LHCN-M2 (cell line): ENCODE results near the gene FAM20B. TPM values are rescaled to one million over a fixed set of nuclear protein-coding genes. Genes with fewer than 3 reads are reported as not detected.
"Not testable (repeated sequence)": the region's sequence is repeated elsewhere in the genome, so short reads cannot be mapped to it uniquely, and the experiment has no call there.

Experiments used
- DNase-seq: peaks from one replicate; pipeline ENCODE4 v3.0.0-alpha.2; 2012; ENCODE audit warnings: low read depth
- polyA plus RNA-seq: library from polyadenylated mRNA; unstranded; fragments of >200 nt; gene quantifications from one replicate; pipeline ENCODE4 v1.2.1, GENCODE V29; 2012; ENCODE audit warnings: missing spikeins
- total RNA-seq: library from RNA; depleted of rRNA; stranded (reverse); fragments of >200 nt; gene quantifications from 2 replicates; pipeline ENCODE4 v1.2.3, GENCODE V29; 2014; rRNA removed

Gene FAM20B, protein sequence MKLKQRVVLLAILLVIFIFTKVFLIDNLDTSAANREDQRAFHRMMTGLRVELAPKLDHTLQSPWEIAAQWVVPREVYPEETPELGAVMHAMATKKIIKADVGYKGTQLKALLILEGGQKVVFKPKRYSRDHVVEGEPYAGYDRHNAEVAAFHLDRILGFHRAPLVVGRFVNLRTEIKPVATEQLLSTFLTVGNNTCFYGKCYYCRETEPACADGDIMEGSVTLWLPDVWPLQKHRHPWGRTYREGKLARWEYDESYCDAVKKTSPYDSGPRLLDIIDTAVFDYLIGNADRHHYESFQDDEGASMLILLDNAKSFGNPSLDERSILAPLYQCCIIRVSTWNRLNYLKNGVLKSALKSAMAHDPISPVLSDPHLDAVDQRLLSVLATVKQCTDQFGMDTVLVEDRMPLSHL
- total RNA-seq, result 34.8 and 37.0 TPM in 2 replicates
- 13.7 TPM for polyA plus RNA-seq

DNA sequence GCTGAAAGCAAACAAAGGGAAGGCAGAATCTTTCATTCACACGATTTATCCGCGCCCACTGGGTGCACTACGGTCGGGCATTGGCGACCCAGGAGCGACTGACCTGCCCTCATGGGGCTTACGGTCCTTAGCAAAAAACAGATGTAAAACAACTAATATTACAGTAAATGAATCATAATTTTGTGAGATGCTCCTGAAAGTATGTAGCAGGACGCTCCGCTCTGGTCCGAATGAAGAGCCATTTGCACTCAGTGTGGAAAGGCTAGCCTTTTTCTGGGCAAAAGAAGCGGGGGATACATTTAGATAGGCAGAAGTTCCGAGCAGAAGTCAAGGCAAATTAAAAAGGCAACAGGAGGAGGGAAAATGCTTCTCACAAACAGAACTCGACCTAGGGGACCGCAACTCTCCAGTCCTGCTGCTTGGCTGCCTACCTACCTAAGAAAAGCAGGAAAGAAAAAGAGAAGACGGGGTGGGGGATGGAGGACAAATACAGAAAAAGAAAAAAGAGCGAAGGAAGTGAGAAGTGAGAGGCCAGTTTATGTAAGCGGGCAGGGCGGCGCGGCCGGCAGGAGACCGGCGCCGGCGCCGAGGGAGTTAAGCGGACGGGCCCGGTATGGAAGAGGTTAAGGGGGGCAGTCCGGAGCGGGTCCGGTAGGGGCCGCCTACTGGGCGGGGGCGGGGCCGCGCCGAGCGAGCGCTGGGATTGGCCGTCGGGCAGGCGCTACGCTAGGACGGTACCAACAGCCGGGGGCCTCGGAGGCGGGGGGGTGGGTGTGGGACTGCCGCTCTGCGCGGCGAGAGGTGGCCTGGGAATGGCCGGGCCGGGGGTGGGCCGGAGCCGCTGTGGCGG lies at the start of gene FAM20B:
Gene FAM20B (plus strand): TSS at position 770 of the 850 bp plus-strand sequence. CDS start 17,954 bp downstream, outside the sequence.
- DNase-seq, result peak; percentile 92

DNA sequence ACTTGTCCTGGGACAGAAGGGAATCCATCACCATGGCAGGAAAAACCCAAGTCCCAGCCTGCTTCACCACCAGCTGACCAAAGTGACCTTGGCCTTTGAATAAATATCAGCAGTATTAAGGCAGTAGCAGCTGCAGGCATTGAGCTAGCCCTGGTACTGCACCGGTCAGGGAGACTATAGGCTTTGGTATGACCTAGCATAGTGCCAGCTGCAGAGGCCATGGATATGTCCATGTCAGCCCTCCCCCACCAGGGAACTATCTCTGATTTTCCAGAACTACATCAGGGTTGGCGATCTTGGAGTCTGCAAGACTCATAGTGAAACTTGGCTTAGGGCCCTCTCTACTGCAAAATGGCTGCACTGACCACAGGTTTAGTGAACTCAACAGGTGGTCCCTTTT lies 49.2 kb upstream of the FAM20B start:
- DNase-seq, result peak; percentile 59

DNA sequence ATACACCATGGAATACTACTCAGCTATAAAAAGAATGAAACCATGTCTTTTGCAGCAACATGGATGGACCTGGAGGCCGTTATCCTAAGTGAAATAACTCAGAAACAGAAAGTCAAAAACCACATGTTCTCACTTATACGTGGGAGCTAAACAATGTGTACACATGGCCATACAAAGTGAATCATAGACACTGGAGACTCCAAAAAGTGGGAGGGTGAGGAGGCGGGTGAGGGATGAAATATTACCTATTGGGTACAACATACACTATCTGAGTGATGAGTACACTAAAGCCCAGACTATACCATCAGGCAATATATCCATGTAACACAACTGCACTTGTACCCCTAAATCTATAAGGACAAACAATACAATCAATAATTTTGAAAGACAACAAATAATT lies 39.5 kb upstream of the FAM20B start:
- DNase-seq, result no peak

DNA sequence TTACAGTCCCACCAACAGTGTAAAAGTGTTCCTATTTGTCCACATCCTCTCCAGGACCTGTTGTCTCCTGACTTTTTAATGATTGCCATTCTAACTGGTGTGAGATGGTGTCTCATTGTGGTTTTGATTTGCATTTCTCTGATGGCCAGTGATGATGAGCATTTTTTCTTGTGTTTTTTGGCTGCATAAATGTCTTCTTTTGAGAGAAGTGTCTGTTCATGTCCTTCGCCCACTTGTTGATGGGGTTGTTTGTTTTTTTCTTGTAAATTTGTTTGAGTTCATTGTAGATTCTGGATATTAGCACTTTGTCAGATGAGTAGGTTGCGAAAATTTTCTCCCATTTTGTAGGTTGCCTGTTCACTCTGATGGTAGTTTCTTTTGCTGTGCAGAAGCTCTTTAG lies 37.5 kb upstream of the FAM20B start:
- not testable (repeated sequence) for DNase-seq

DNA sequence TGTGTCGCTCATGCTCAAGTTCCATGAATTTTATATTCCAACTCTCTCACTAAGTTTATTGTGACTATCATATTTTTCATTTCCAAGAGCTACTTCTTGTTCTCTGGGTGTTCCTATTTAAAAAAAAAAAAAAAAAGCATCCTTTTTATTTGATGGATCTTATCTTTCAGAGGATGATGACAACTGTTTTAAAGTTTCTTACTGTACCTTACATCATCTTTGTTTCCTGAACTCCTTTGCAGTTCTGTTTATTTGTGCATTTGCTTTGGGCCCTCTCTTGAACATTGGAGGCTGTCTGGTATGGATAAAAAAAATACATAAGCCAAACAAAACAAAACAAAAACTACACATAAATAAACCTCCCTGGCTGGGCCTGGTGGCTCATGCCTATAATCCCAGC lies 32.1 kb upstream of the FAM20B start:
- no peak for DNase-seq

DNA sequence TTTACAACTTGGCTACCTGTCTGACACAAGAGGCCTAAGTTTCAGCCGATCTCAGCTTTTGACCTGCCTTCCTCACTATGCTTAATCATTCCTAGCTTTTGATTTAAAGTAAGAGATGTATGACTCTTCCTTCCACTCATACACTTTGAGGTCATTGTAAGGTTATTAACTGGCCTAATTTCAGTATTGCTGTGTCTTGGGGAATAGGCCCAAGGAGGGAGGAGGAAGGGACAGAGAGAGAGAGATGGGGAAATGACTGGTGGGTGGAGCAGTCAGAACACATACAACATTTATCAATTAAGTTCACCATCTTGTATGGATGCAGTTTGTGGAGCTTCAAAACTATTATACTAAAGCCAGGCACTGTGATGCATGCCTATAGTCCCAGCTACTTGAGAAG lies 28.3 kb upstream of the FAM20B start:
- no peak for DNase-seq

DNA sequence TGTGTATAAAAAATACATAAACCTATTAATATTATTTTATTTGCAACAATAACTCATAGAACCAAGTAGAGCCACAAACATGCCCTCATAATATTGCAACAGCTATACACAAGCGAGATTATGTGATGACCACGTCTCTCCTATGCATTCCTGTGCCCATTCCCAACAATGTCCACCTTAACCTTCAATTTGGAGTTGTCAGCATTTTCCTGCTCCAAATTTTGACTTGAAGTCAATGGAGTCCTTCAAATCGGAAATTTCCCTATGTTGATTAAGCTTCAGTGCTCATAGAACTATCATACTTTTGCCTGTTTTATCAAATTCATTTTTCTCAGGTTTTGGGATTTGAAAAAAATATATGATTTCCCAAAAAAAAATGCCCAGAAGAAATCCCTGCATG lies 27.4 kb upstream of the FAM20B start:
- DNase-seq, result no peak

DNA sequence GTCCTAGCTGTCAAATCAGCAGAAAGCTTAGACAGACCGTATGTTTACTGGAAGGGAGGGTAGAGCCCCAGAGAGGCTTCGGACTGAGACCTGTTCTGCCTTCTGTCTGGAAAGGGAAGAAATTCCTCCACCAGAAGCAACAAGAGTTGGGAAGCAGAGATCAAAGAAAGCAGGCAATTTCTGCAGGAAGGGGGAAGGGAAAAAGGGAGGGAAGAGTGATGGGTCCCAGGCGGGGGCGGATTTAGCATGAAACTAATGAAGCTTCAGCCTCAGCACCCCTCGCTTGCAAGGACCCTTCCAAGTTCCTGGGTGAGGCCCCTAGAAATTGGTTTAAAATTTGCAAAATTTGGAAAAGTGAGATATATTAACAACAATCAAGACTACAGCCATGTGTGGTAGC lies 26.6 kb upstream of the FAM20B start:
- DNase-seq, result no peak

DNA sequence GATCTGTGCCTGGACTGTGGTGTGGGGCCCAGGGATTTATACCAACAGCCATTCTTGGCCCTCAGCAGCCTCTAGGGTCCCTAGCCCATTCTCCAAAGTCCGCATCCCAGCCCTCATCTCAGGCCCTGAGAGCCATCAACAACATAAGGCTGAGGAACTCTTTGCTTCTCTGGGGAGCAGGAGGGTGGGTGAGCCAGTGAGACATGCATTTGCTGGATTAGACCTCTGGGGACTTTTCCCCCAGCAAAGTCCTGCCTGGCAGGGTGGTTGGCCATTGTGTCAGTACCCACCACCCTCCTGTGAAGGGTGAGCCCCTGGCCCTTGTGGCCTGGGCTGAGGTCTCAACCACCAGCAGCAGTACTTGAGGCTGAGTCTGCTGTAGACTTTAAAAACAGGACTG lies 24.2 kb upstream of the FAM20B start:
- DNase-seq, result no peak

DNA sequence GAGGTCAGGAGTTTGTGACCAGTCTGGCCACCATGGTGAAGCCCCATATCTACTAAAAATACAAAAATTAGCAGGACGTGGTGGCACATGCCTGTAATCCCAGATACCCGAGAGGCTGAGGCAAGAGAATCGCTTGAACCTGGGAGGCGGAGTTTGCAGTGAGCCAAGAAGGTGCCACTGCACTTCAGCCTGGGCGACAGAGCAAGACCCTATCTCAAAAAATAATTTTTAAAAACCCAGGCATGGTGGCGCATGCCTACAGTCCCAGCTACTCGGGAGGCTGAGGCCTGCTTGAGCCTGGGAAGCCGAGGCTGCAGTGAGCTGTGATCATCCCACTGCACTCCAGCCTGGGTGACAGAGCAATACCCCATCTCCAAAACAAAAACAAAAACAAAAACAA lies 23.6 kb upstream of the FAM20B start:
- not testable (repeated sequence) for DNase-seq

DNA sequence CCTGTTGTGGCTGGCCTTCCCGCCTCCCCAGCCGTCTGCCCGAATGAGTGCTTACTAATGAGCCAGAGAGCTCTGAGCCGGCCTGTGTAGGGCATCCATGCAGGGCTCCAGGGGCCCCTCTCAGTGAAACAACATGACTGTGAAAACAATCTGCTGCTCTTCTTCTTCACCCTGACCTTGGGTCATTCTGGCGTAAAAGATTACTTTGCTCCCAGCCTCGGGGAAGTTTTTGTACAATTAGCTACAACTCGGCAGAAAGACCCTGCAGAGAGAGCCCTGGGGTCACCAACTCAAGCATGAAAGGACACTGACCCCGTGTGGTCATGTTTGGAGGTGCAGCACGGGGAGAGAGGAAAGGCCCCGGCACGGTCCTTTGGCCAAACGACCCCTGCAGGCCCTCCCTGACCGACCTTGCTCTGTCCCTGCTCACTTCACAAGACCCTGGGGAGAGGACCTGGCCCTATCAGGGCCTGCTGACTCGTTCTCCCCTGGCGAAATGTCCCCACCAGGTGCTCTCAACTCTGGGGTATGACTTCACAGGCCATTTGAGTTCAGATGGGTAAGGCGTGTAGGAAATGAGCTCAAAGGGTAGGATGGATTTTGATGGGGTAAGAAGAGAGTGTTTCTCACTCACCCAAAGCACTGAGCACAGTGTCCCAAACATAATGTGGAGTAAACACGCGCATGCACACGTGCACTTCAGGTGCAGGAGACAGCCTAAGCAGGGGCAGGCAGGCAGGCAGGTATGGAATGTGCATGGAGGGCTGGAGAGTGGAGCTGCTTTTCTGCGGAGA lies 22.9 kb upstream of the FAM20B start:
- DNase-seq, result peak; percentile 68

DNA sequence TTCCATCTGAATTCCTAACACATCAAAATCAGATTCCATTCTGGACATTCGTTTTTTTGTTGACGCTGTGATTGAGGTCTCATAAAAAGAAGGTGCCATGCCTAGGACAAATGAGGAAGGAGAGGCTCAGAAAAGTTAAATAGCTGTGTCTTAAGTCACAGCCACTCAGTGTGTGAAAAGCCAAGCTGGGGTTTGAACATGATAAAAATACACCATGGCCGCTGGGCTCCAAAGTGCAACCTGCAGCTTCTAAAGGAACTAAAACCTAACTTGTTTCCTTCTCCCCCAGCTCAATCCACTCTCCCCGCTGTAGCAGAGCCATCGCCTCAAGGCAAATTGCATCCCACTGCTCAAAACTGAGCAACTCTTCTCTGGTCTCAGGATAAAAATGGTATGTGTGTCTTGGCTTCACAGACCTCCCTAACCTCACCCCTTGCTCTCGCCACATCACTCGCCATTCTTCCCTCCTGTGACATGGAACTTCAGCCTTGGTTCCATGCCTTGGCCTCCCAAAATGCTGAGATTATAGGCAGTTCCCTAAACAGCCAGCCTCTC lies 22.1 kb upstream of the FAM20B start:
- no peak for DNase-seq

DNA sequence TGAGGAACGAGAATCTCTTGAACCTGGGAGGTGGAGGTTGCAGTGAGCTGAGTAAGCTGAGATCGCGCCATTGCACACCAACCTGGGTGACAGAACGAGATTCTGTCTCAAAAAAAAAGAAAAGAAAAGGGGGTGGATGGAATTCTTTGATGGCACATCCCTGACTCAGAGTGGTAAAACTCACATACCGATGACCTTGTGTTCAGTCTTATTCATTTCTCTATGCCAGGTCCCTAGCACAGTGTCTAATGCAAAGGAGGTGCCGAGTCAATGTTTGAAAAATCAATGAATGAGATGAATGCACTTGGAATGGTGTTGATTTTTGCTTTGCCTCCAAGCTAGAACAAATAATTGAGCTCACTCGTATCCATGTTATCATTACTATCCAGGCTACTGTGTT lies 18.5 kb upstream of the FAM20B start:
- DNase-seq, result no peak

DNA sequence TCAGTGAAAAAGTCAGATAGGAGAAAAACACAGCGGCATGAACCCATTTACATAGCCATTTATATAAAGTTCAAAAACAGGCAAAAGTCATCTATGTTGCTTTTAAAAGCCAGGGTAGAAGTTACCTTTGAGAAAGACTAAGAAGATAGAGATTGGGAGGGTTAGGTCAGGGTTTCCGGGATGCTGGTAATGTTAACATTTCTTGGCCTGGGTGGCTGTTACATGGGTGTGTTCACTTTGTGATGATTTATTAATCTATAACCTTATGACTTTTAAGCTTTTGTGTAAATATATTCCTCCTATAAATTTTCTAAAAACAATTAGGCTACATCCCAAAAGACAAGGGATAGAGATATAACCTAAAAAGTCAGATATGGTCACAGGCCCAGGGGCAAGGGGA lies 15.0 kb upstream of the FAM20B start:
- no peak for DNase-seq

DNA sequence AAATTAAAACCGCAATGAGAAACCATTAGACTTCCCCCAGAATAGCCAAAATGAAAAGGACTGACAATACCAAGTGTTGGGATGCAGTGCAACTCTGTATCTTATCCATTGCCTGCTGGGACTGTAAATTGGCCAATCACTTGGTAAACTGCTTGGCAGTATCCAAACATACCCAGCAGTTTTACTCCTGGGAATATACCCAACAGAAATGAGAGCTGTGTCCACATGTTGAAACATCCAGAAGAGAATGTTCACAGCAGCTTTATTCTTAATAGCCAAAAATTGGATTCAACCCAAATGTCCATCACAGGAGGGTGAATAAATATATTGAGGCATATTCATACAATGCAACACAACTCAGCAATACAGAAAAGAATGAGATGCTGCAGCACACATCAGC lies 13.7 kb upstream of the FAM20B start:
- DNase-seq, result peak; percentile 36

DNA sequence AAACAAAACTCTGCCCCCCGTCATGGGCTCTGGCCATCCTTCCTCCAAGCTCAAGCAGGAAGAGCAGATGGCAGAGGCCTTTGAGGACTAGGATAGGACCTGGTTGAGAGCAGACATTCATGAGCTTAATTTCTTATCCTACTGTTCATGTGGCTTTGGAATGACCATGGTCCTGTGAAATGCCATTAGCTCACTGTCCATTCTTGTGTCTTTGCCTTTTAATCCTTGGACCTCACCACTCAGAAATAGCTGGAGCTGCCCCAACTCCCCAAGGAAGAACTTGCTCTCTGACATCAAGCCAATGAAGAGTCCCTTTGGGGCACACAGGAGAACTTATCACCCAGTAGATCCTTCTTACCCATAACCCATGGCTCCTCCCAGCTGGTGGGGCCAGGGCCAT lies 11.6 kb upstream of the FAM20B start:
- no peak for DNase-seq

DNA sequence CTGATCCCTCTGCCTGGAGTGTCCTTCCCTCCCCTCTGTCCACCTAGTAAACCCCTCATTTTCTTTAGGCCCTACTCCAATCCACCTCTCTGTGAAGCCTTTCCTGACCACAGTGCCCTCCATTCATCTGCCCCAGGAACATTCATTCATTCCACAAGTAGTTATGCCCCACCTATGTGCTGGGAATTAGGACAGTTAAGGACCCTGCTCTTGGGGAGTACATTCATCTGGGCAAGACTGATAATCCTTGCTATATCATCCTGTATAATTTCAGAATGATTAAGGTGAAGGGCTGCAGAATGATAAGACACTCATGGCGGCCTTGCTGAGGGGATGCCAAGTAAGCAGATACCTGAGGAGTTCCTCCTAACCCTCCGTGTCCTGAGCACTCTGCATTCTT lies 10.3 kb upstream of the FAM20B start:
- no peak for DNase-seq

DNA sequence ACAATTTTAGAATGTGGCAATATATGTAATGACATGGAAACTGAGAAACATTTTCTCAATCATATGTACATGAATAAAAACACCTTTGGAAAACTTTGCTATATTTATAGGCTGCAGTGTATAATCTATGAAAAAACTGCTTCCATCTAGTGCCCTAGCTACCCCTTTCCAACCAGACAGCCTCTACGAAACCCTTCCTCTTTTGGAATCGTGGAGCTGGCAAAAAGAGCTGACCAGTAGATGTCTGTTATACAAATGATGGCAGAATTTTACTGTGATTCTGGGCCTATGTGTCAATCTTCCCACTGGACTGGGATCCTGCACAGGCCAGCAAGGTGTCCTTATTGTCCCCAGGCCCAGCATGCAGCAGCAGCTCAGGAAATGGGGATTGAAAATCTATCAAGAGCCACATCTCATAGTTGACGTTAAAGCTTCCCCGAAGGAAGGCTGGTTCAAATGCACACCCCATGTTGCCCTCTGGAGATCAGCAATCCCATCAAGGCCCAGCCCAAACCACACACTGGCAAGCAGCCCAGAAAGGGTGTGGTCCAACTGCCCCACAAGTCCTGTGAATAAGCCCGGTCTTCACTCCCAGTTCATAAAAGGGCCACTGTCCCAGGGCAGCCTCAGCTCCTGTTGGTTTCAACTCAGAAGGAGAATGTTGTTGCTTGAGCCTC lies 8.8 kb upstream of the FAM20B start:
- DNase-seq, result peak; percentile 98

DNA sequence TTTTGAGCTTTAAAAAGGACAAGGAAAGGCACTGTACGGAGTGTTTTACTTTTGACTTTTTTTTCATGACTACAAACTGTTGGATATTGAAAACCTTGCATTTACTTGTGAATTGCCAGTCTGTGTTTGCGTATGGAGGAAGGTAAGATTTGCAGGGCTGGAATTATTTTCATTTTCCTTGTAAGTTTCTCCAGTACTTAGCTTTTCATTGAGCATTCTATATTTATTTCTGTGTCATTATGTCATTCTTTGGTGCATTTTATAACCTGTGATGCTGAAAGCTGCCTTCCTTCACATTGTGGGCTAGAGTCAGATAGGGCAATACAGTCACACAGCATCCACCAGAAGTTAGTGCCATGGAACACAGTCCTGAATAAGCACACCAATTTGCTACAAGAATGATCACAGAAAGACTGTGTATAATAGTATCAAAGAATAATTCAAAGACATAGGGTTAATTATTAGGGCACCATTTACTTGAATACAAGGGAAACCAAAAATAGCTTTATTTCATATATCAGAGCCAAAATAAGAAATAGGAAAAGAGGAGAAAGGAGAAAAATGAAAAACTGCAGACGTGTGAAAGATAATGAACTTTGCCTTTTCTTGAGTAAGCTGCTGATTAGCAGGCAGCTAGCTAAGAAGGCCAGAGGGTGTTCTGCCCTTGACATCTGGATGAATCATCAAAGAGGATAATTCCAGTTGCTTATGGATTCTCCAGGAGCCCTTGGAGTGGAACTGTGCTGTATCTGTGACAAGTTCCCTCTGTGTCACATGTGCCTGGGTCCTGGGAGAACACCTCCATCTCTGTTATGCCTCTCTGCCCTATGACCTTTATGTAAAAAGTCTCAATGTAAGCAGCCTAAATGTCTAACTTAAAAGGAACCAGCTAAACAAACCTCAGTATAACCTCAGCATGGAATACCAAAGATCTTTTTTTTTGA lies 8.0 kb upstream of the FAM20B start:
- DNase-seq, result peak; percentile 62

DNA sequence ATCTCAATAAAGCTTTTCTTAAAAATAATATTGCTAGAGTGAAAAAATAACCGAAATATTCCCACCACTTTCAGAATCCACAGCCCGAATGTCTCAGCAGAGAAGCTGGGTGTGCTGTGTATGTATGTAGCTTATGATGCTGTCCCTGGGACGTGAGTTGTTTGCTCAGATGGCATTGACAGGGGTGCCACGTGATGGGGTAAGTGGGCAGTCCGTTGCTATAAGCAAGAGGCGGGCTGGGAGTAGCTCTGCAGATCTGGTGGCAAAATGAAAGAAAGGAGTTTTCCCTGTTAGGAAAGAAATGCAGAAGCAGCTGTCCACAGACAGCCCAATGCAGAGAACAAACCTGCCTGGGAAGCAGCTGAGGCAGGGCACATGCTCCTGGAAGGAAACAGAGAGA lies 3.8 kb upstream of the FAM20B start:
- peak; percentile 86 for DNase-seq
